Right lobe of liver (tissue), 6 donors: ENCODE data around the gene HSD17B2. TPM values are rescaled to one million over a fixed set of nuclear protein-coding genes. Genes with fewer than 3 reads are reported as not detected.

Experiments
- ATAC-seq, 4 donors: fragments of 200-7000 bp; cut with Tn5 transposase; one replicate each; pipeline ENCODE4 v1.9.1; 2020; ENCODE audit warnings: mild to moderate bottlenecking in 4 of 4, moderate library complexity in 4 of 4
- DNase-seq, 3 donors: peaks; one replicate each; pipeline ENCODE4 v3.0.0-alpha.2; 2020
- H3K27ac ChIP-seq, 3 donors: fragments of 200-600 bp; one replicate each; pipeline ENCODE4 v1.8.0; 2022
- H3K27me3 ChIP-seq, 2 donors: fragments of 200-600 bp; one replicate each; pipeline ENCODE4 v1.8.0; 2022
- H3K36me3 ChIP-seq, 4 donors: fragments of 200-600 bp; sonication (generic) in 1 of 4; one replicate each; pipeline versions ENCODE4 v1.5.1 to v1.8.0; 2017 to 2022; ENCODE audit warnings: control low read depth in 1 of 4
- H3K4me1 ChIP-seq, 4 donors: fragments of 200-600 bp; sonication (generic) in 1 of 4; one replicate each; pipeline versions ENCODE4 v1.5.1 to v1.8.0; 2017 to 2022; ENCODE audit warnings: control low read depth in 1 of 4
- H3K4me3 ChIP-seq, 3 donors: fragments of 200-600 bp; one replicate each; pipeline ENCODE4 v1.8.0; 2022
- H3K9me3 ChIP-seq, 4 donors: fragments of 200-600 bp; sonication (generic) in 1 of 4; one replicate each; pipeline versions ENCODE4 v1.5.1 to v1.8.0; 2017 to 2022; ENCODE audit warnings: control low read depth in 1 of 4
- CTCF ChIP-seq, 4 donors: fragments of 200-600 bp in 3 of 4; fragments of 450-650 bp in 1 of 4; IDR thresholded peaks; one replicate each; pipeline versions ENCODE4 v1.5.1 to v1.8.0; 2016 to 2022; ENCODE audit warnings: antibody characterized with exemption in 4 of 4, mild to moderate bottlenecking in 2 of 4
- POLR2A ChIP-seq: fragments of 450-650 bp; IDR thresholded peaks from one replicate; pipeline ENCODE4 v1.6.1; 2017; ENCODE audit warnings: antibody characterized with exemption, mild to moderate bottlenecking
- WGBS: methylation state at CpG from one replicate; pipeline ENCODE4 v1.1.6; 2018; ENCODE audit warnings: low coverage, low lambda C conversion rate; ENCODE audit not compliant: insufficient coverage; ENCODE audit errors: missing lambda C conversion rate; 5-methylcytosine and 5-hydroxymethylcytosine counted together
- intact Hi-C, 2 donors: fragments of 100-400 bp; cut with DNase I; formaldehyde crosslinking; loops; one replicate each; pipeline versions ENCODE4 v1.11.2 to v1.14.1; 2022
- total RNA-seq, 6 experiments: library from RNA; depleted of rRNA in 2 of 6; stranded (reverse); fragments of >200 nt in 2 of 6; fragmentation: NEBNext Ultra II Directional in 3 of 6; extraction: Animal tissue kit (Norgen Biotek cat#: 25700) in 3 of 6; gene quantifications; one replicate each; pipeline versions ENCODE4 v1.1.0 to v1.2.4, GENCODE V29; 2016 to 2023
- donor health status: DM: no; HTN: yes; CAD: no.
- donor health status: DM: no; HTN: no; CAD: no.
- donor health status: DM: no; HTN: no; CAD: no.
- donor health status: DM: no; HTN: yes; CAD: no.
- donor health status: DM: no; HTN: yes; CAD: no.

The HSD17B2 gene
- total RNA-seq, 6 experiments from 2014 or later: 65.2 to 144 (median 84.7) TPM

- 82% methylated on average over 2 of the region's 2 CpGs for WGBS
- no peaks in the 10 kb centered on the region for H3K36me3 ChIP-seq
- H3K27me3 ChIP-seq: no peaks in the 10 kb centered on the region
- intact Hi-C loops: no loop called here
- no peak for TF ChIP-seq CTCF (IDR thresholded peaks at IDR 0.05)
- TF ChIP-seq POLR2A: no peak
- H3K9me3 ChIP-seq: no peaks in the 10 kb centered on the region
- no peak overlapping the region for H3K27ac ChIP-seq
- ATAC-seq (no peak), DNase-seq (no peak)
- no peaks in the 10 kb centered on the region for H3K4me1 ChIP-seq
- no peak overlapping the region for H3K4me3 ChIP-seq
Observed at GRCh38 chr16:82111944-82112343, 76.9 kb downstream of the HSD17B2 start.

GRCh38 chr16:82113741-82114140 is 78.7 kb downstream of the HSD17B2 start:
- intact Hi-C loops: no loop called here
- 61% methylated on average over 3 of the region's 3 CpGs for WGBS
- Histone ChIP-seq H3K27me3 (no peaks in the 10 kb centered on the region), H3K4me1 (no peaks in the 10 kb centered on the region), H3K9me3 (no peaks in the 10 kb centered on the region), H3K36me3 (no peaks in the 10 kb centered on the region), H3K4me3 (no peak overlapping the region), H3K27ac (no peak overlapping the region)
- TF ChIP-seq CTCF (IDR thresholded peaks at IDR 0.05) (no peak), POLR2A (no peak)
- DNase-seq (no peak), ATAC-seq (no peak)

DNA sequence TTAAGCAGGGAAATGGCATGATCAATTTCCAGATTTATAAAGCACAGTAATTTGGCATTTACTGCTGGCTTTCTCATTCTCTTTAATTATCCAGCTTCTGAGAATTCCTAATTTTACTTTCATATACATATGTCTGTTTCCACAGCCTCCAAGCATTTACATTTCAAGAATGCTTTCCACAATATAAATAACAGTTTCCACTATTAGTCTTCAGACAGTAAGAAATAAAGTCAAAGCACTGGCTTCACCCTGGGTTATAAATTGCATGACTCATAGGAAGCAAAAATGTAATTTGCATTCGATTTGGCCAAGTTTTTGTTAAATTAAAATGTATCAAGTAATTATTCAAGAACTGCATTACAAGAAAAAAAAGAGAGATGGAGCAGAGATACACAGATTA is 81.5 kb downstream of the HSD17B2 start:
- Histone ChIP-seq H3K9me3 (no peaks in the 10 kb centered on the region), H3K36me3 (no peaks in the 10 kb centered on the region), H3K27me3 (no peaks in the 10 kb centered on the region), H3K4me3 (no peak overlapping the region), H3K27ac (no peak overlapping the region), H3K4me1 (no peaks in the 10 kb centered on the region)
- intact Hi-C loops: no loop called here
- WGBS: 64% methylated on average over 1 of the region's 1 CpG
- ATAC-seq (no peak), DNase-seq (no peak)
- TF ChIP-seq POLR2A (no peak), CTCF (IDR thresholded peaks at IDR 0.05) (no peak)

DNA sequence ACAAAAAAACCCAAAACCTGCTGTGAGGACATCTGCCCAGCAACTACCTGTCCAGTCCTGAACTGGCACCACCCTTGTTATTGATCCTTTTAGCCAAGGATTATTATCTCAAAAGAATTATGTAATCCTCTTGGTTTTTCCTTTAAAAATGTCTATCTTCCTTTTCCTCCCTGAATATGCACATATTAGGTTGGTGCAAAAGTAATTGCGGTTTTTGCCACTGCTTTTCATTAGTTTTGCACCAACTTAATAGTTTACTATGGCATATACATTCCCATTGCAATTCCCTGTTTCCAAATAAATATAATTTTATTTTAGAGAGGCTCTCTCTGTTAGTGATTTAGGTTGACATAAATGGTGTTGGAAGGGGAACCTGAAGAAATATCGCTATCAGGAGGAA is 83.7 kb downstream of the HSD17B2 start:
- TF ChIP-seq POLR2A: no peak
- no peak for TF ChIP-seq CTCF (IDR thresholded peaks at IDR 0.05)
- H3K36me3 ChIP-seq: no peaks in the 10 kb centered on the region
- H3K4me1 ChIP-seq: no peaks in the 10 kb centered on the region
- intact Hi-C loops: no loop called here
- H3K4me3 ChIP-seq: no peak overlapping the region
- no peak for ATAC-seq
- H3K9me3 ChIP-seq: no peaks in the 10 kb centered on the region
- H3K27me3 ChIP-seq: no peaks in the 10 kb centered on the region
- 92% methylated on average over 2 of the region's 2 CpGs for WGBS
- DNase-seq: no peak
- no peak overlapping the region for H3K27ac ChIP-seq

DNA sequence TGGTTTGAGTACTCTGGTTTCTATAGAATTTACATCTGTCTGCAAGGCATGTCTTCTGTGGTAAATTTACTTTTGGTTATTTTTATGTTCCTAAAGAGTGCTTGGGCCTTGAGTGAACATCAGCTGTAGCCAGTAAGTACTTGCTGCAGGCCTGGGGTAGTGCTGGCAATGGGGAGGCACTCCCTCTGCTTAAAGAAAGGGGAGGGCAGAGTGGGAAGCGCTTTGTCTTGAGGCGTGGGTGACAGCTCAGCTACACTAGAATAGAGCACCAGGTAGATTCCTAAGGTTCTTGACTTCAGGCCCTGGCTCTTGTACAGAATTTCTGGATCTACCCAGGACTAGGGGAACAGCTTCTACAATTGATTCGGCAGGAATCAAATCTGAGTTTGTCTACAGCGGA is 84.4 kb downstream of the HSD17B2 start:
- Histone ChIP-seq H3K36me3 (no peaks in the 10 kb centered on the region), H3K27me3 (no peaks in the 10 kb centered on the region), H3K27ac (no peak overlapping the region), H3K9me3 (no peaks in the 10 kb centered on the region), H3K4me1 (no peaks in the 10 kb centered on the region), H3K4me3 (no peak overlapping the region)
- intact Hi-C loops: no loop called here
- 67% methylated on average over 4 of the region's 4 CpGs for WGBS
- no peak for TF ChIP-seq POLR2A
- TF ChIP-seq CTCF (IDR thresholded peaks at IDR 0.05): no peak
- no peak for DNase-seq
- no peak for ATAC-seq
